Esophagus muscularis mucosa (tissue), 3 donors: ENCODE data around the gene CELF4.

Source experiments
- CTCF ChIP-seq, 3 experiments: fragments of 200-600 bp in 2 of 3; fragments of 450-650 bp in 1 of 3; sonication (generic) in 2 of 3; IDR thresholded peaks; one replicate each; pipeline ENCODE4 v1.5.1; 2017 to 2019; ENCODE audit warnings: antibody characterized with exemption in 3 of 3, mild to moderate bottlenecking in 2 of 3, moderate library complexity in 1 of 3
- POLR2A ChIP-seq: fragments of 450-650 bp; IDR thresholded peaks from one replicate; pipeline ENCODE4 v1.6.1; 2017; ENCODE audit warnings: antibody characterized with exemption, moderate library complexity, mild to moderate bottlenecking, low read depth
- POLR2AphosphoS5 ChIP-seq, 2 donors: sonication (generic); formaldehyde crosslinking; IDR thresholded peaks; one replicate each; pipeline ENCODE4 v1.6.1; 2017; ENCODE audit warnings: antibody characterized with exemption in 2 of 2

DNA sequence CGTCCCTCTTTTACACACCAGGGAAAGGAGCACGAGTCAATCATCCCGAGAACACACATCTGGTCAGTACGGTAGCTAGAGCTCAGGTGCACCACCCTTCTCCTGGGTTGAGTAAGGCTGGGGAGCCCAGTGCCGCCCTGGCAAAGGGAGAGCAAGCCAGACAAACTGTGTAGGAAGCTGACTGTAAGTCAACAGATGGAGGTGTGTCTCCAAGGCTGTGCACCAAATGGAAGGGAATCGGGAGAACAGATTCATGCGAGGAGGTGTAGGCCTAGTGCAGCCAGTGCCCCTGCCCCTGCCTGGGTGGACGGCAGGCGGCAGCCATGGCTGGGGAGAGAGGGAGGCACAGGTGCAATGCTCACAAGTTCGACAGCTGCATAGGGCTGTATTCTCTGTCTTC is 65.7 kb downstream of the CELF4 start:
- TF ChIP-seq POLR2A (no peak), CTCF (IDR thresholded peaks at IDR 0.05) (no peak), POLR2AphosphoS5 (IDR thresholded peaks at IDR 0.05) (no peak)
